Measurements from ENCODE around the gene MAPKAPK5.

MAPKAPK5 gene

GRCh38 chr12:111893287-111893686 lies 51.3 kb downstream of the MAPKAPK5 start:
- ChIA-PET POLR2A (no interaction called here), CTCF (no interaction called here)
- no peak overlapping the region for H3K4me3 ChIP-seq (ENCODE audit: low read depth, low read length)
- TF ChIP-seq, protein P1, sequence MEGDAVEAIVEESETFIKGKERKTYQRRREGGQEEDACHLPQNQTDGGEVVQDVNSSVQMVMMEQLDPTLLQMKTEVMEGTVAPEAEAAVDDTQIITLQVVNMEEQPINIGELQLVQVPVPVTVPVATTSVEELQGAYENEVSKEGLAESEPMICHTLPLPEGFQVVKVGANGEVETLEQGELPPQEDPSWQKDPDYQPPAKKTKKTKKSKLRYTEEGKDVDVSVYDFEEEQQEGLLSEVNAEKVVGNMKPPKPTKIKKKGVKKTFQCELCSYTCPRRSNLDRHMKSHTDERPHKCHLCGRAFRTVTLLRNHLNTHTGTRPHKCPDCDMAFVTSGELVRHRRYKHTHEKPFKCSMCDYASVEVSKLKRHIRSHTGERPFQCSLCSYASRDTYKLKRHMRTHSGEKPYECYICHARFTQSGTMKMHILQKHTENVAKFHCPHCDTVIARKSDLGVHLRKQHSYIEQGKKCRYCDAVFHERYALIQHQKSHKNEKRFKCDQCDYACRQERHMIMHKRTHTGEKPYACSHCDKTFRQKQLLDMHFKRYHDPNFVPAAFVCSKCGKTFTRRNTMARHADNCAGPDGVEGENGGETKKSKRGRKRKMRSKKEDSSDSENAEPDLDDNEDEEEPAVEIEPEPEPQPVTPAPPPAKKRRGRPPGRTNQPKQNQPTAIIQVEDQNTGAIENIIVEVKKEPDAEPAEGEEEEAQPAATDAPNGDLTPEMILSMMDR (IDR thresholded peaks at IDR 0.05; ENCODE audit: insufficient read depth, low read length, missing control alignments): no peak
- DNase-seq (ENCODE audit: low read depth, low spot score): no peak

- DNase-seq (ENCODE audit: low read depth, low spot score): no peak
- ChIA-PET CTCF (no interaction called here), POLR2A (no interaction called here)
- H3K4me3 ChIP-seq (ENCODE audit: low read depth, low read length): no peak overlapping the region
- TF ChIP-seq, protein P1 (IDR thresholded peaks at IDR 0.05; ENCODE audit: insufficient read depth, low read length, missing control alignments): no peak
Observed at GRCh38 chr12:111894556-111894955, 52.5 kb downstream of the MAPKAPK5 start.

GRCh38 chr12:111901182-111901581 lies 59.2 kb downstream of the MAPKAPK5 start:
- no peak for DNase-seq (ENCODE audit: low read depth, low spot score)
- no peak overlapping the region for H3K4me3 ChIP-seq (ENCODE audit: low read depth, low read length)
- POLR2A ChIA-PET: interaction anchor here (0.5 kb wide), 1 partner anchor 1898 kb away, joined by 3 read pairs; no protein-coding TSS in a partner anchor
- TF ChIP-seq, protein P1 (IDR thresholded peaks at IDR 0.05; ENCODE audit: insufficient read depth, low read length, missing control alignments): no peak
- CTCF ChIA-PET: no interaction called here

GRCh38 chr12:111904446-111904975 lies 62.5 kb downstream of the MAPKAPK5 start:
- DNase-seq (ENCODE audit: low read depth, low spot score): no peak
- ChIA-PET CTCF (no interaction called here), POLR2A (no interaction called here)
- TF ChIP-seq, protein P1 (IDR thresholded peaks at IDR 0.05; ENCODE audit: insufficient read depth, low read length, missing control alignments): no peak
- H3K4me3 ChIP-seq (ENCODE audit: low read depth, low read length): no peak overlapping the region

GRCh38 chr12:111905502-111905901 lies 63.5 kb downstream of the MAPKAPK5 start:
- TF ChIP-seq, protein P1 (IDR thresholded peaks at IDR 0.05; ENCODE audit: insufficient read depth, low read length, missing control alignments): no peak
- POLR2A ChIA-PET: no interaction called here
- CTCF ChIA-PET: no interaction called here
- no peak for DNase-seq (ENCODE audit: low read depth, low spot score)
- H3K4me3 ChIP-seq (ENCODE audit: low read depth, low read length): no peak overlapping the region

- ChIA-PET CTCF (no interaction called here), POLR2A (no interaction called here)
- TF ChIP-seq, protein P1 (IDR thresholded peaks at IDR 0.05; ENCODE audit: insufficient read depth, low read length, missing control alignments): no peak
- DNase-seq (ENCODE audit: low read depth, low spot score): no peak
- no peak overlapping the region for H3K4me3 ChIP-seq (ENCODE audit: low read depth, low read length)
Observed at GRCh38 chr12:111907740-111908139, 65.7 kb downstream of the MAPKAPK5 start.
